Breast epithelium (tissue), 4 donors: ENCODE measurements around the gene TAL2. TPM values are rescaled to one million over a fixed set of nuclear protein-coding genes. Genes with fewer than 3 reads are reported as not detected.

Experiments used
- DNase-seq, 2 donors: peaks; one replicate each; pipeline ENCODE4 v3.0.0-alpha.2; 2019; ENCODE audit warnings: low spot score in 2 of 2
- H3K27ac ChIP-seq, 2 donors: fragments of 200-600 bp; sonication (generic) in 1 of 2; one replicate each; pipeline ENCODE4 v1.5.1; 2016 to 2019; ENCODE audit warnings: mild to moderate bottlenecking in 1 of 2
- H3K27me3 ChIP-seq, 2 donors: fragments of 200-600 bp; sonication (generic) in 1 of 2; one replicate each; pipeline versions ENCODE4 v1.5.1 to v1.6.0; 2017 to 2019; ENCODE audit warnings: control low read depth in 1 of 2, mild to moderate bottlenecking in 1 of 2
- H3K36me3 ChIP-seq: fragments of 200-600 bp; one replicate; pipeline ENCODE4 v1.5.1; 2019
- H3K4me1 ChIP-seq, 2 donors: fragments of 200-600 bp; sonication (generic); one replicate each; pipeline ENCODE4 v1.5.1; 2016 to 2019; ENCODE audit warnings: control low read depth in 1 of 2
- H3K4me3 ChIP-seq, 3 donors: fragments of 200-600 bp; sonication (generic); 1 replicate in 2 of 3; 2 replicates in 1 of 3; pipeline ENCODE4 v1.5.1; 2016 to 2019; ENCODE audit warnings: mild to moderate bottlenecking in 3 of 3, moderate library complexity in 2 of 3
- H3K9me3 ChIP-seq, 2 donors: fragments of 200-600 bp; sonication (generic) in 1 of 2; one replicate each; pipeline ENCODE4 v1.5.1; 2016 to 2019; ENCODE audit warnings: control low read depth in 1 of 2
- POLR2A ChIP-seq: fragments of 450-650 bp; IDR thresholded peaks from one replicate; pipeline ENCODE4 v1.6.1; 2016; ENCODE audit warnings: antibody characterized with exemption, mild to moderate bottlenecking, moderate library complexity
- POLR2AphosphoS5 ChIP-seq, 3 donors: sonication (generic); formaldehyde crosslinking; IDR thresholded peaks; one replicate each; pipeline ENCODE4 v1.6.1; 2017; ENCODE audit warnings: antibody characterized with exemption in 3 of 3
- intact Hi-C: fragments of 100-400 bp; cut with DNase I; formaldehyde crosslinking; loops from one replicate; pipeline ENCODE4 v1.15.1; 2023; ENCODE audit warnings: low total_unique reads
- total RNA-seq, 3 donors: library from RNA; depleted of rRNA; stranded (reverse); fragments of >200 nt; gene quantifications; one replicate each; pipeline ENCODE4 v1.1.0, GENCODE V29; 2016
- TF ChIP-seq, protein P1 (sequence below), 3 donors: fragments of 450-650 bp; IDR thresholded peaks; one replicate each; pipeline ENCODE4 v1.5.1; 2016 to 2017; ENCODE audit warnings: antibody characterized with exemption in 3 of 3, mild to moderate bottlenecking in 3 of 3, moderate library complexity in 3 of 3

TAL2 gene
- total RNA-seq, 3 donors from 2014 or later, result not detected

DNA sequence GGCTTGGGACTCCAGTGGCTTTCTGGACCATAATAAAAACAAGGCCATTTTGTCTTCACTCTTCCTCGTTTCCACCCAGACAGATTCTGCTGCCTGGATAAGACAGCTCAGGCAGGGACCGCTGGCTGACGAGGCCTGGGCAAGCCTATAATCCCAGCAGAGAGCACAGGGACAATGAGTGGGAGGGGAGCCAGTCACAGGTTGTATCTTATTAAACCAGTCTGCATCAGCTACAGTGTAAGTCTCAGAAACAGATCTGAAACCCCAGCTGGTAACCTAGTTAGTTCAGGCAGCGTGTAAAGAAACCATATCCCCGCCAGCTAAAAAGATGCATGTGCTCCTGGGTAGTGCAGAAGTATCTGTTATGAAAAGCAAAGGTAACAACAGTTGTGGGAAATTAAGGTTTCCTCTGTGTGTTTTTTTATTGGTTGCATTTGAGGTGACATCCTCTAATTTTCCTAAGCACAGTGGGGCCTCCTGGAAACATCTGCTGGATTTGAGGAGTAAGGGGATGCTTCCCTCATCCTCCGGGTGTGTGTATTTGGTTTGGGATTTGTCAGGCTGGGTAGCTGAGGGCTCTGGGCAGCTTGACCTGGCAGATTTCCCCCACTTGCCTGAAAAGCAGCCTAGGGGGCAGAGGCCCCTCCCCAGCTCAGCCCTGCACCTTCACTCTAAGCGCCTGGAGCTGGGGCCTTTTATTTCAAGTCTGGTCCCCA, 15.2 kb upstream of the TAL2 start:
- Histone ChIP-seq H3K27me3 (no peaks in the 10 kb centered on the region), H3K9me3 (peaks cover 0 to 4% of the 10 kb centered on the region in 2 donors), H3K27ac (no peak overlapping the region), H3K36me3 (no peaks in the 10 kb centered on the region), H3K4me3 (no peak overlapping the region), H3K4me1 (no peaks in the 10 kb centered on the region)
- TF ChIP-seq POLR2AphosphoS5 (IDR thresholded peaks at IDR 0.05) (no peak), POLR2A (no peak)
- TF ChIP-seq, protein P1, sequence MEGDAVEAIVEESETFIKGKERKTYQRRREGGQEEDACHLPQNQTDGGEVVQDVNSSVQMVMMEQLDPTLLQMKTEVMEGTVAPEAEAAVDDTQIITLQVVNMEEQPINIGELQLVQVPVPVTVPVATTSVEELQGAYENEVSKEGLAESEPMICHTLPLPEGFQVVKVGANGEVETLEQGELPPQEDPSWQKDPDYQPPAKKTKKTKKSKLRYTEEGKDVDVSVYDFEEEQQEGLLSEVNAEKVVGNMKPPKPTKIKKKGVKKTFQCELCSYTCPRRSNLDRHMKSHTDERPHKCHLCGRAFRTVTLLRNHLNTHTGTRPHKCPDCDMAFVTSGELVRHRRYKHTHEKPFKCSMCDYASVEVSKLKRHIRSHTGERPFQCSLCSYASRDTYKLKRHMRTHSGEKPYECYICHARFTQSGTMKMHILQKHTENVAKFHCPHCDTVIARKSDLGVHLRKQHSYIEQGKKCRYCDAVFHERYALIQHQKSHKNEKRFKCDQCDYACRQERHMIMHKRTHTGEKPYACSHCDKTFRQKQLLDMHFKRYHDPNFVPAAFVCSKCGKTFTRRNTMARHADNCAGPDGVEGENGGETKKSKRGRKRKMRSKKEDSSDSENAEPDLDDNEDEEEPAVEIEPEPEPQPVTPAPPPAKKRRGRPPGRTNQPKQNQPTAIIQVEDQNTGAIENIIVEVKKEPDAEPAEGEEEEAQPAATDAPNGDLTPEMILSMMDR (IDR thresholded peaks at IDR 0.05), result no peak
- no peak for DNase-seq
- intact Hi-C loops, result no loop called here

DNA sequence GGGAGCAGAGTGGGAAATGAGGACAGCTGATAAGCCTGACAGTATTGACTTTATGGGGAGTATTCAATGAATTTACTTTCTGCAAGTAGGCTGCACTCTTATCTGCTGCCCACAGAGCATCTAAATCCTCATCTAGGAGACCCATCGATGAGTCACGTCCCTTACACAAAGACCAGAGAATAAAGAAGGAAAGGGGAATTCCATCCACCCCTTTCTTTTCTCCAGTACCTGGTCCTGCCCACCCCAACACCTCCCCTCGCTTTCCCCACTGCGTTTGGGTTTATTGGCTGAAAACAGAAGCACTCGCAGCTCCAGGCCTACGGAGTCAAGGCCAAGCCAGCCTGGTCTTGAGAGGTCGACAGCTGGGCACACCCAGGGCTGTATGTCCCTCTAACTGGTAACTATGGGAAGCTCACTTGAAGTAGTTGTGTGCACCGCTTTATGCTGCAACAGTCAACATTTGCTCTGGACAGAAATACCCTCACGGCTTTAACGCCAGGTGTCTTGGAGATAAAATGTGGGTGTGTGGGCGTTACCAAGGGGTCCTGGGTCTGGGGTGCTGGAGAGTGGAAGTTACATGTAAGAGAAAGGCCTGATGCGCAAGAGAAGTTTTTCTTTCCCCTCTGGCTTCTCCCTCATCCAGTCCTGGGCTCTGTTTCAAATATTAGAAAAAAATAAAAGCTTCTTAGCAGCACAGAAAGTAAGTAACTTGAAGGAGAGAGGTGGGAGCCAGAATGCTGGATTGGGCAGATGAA, 14.5 kb upstream of the TAL2 start:
- Histone ChIP-seq H3K9me3 (no peaks in the 10 kb centered on the region), H3K27me3 (no peaks in the 10 kb centered on the region), H3K4me3 (no peak overlapping the region), H3K4me1 (no peaks in the 10 kb centered on the region), H3K27ac (no peak overlapping the region), H3K36me3 (no peaks in the 10 kb centered on the region)
- DNase-seq, result no peak
- intact Hi-C loops, result no loop called here
- TF ChIP-seq, protein P1 (IDR thresholded peaks at IDR 0.05), result no peak

DNA sequence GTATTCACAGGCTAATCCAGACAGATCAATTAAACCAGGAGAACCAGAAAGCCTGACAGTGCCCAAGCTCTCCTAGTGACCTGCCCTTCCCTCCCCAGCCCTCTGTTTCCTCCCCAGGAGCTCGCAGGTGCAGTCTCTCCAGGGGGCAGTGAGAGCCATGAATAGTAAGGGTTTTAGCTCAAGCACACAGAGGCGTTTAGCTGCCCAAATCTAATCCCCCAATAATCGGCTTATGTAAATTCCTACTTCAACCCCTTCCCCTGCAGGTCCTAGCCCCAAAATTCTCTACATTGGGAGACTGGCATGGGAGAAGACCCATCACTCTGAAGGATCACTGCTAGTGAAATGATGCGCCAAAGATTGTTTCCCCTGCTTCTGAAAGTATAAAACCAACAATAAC, 10.5 kb upstream of the TAL2 start:
- TF ChIP-seq, protein P1 (IDR thresholded peaks at IDR 0.05), result no peak
- Histone ChIP-seq H3K4me3 (no peak overlapping the region), H3K36me3 (no peaks in the 10 kb centered on the region), H3K27ac (no peak overlapping the region), H3K4me1 (no peaks in the 10 kb centered on the region), H3K27me3 (peaks cover 0 to 9% of the 10 kb centered on the region in 2 donors), H3K9me3 (no peaks in the 10 kb centered on the region)
- DNase-seq, result no peak
- intact Hi-C loops, result no loop called here

DNA sequence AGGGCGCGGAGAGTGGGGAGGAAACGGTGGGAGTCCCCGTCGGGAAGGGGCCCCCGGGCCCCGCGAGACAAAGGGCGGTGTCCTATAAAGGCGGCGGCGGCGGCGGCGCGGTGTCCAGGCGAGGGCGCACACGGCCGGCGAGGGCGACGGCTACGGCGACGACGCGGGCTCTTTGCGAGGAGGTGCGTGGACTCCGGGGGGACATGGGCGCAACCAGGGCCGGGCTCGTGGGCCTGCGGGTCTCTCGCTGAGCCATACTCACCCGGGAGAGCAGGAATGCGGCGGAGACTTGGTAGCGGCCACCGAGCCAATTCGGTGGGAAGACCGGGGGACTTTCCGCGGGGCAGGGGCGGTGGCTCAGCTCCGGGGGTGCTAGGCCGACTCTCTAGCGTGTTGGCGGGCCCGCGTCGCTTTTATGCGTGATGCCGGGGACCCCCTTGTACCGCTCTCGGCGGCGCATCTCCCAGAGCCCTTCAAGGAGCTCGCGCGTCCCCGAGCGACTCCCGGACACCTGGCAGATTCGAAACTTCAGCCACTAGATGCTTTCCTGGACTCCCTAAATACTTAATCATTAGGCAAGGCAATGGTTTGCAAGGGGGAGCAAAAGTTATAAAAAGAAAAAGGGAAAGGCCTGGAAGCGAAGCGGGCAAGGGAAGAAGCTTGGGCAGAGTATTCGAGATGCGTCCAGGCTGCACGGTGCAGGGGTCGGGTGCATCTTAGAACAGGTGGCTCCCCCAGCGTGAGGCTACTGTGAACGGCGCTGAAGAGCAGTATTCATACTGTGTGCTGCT, 5.9 kb upstream of the TAL2 start:
- intact Hi-C loops, result loop anchor here (5.0 kb wide), 1 partner anchor 911 kb away; no protein-coding TSS in a partner anchor
- DNase-seq, result no peak
- Histone ChIP-seq H3K27ac (no peak overlapping the region), H3K4me1 (no peaks in the 10 kb centered on the region), H3K27me3 (peaks cover 0 to 24% of the 10 kb centered on the region in 2 donors), H3K9me3 (no peaks in the 10 kb centered on the region), H3K36me3 (no peaks in the 10 kb centered on the region), H3K4me3 (peak overlapping the region; percentile 36 to 73 (median 49))
- no peak for TF ChIP-seq POLR2AphosphoS5 (IDR thresholded peaks at IDR 0.05)
- no peak for TF ChIP-seq POLR2A
- TF ChIP-seq, protein P1 (IDR thresholded peaks at IDR 0.05), result no peak
